NB4 (cell line): Measurements from ENCODE around the gene PDIA3.

Source experiments
- CTCF ChIP-seq: IDR thresholded peaks from one replicate; pipeline ENCODE4 v1.5.1; 2012; ENCODE audit warnings: low read depth, low read length
- MAX ChIP-seq: IDR thresholded peaks from 2 replicates; pipeline ENCODE4 v1.6.1; 2011; ENCODE audit warnings: low read depth, low read length
- POLR2A ChIP-seq: IDR thresholded peaks from 2 replicates; pipeline ENCODE4 v1.6.1; 2011; ENCODE audit warnings: mild to moderate bottlenecking; ENCODE audit not compliant: insufficient read length; ENCODE audit errors: extremely low read depth

DNA sequence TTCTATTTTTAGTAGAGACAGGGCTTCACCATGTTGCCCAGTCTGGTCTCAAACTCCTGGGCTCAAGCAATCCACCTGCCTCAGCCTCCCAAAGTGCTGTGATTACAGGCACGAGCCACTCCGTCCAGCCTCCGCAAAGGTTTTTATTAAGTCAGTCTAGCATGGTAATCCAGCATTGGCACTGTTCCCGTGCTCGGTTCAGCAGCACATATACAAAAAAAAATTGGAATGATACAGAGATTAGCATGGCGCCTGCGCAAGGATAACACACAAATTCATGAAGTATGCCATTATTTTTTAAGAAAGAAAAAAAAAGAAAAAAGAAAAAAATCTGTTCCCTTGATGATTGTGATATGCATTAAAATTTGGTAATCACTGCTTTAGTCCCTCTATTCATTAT, 44.1 kb upstream of the PDIA3 start:
- TF ChIP-seq CTCF (no peak), POLR2A (no peak), MAX (no peak)
